Ovary (tissue), 3 donors: ENCODE data around the gene IGSF5.

ENCODE experiments used
- EP300 ChIP-seq: sonication (generic); formaldehyde crosslinking; IDR thresholded peaks from one replicate; pipeline ENCODE4 v1.6.1; 2017; ENCODE audit warnings: antibody characterized with exemption
- POLR2A ChIP-seq: fragments of 450-650 bp; IDR thresholded peaks from one replicate; pipeline ENCODE4 v1.6.1; 2017; ENCODE audit warnings: antibody characterized with exemption, mild to moderate bottlenecking, moderate library complexity
- TF ChIP-seq, protein P1 (sequence below), 3 donors: fragments of 450-650 bp in 2 of 3; fragments of 200-600 bp in 1 of 3; IDR thresholded peaks; one replicate each; pipeline versions ENCODE4 v1.5.1 to v1.8.0; 2016 to 2022; ENCODE audit warnings: antibody characterized with exemption in 3 of 3, mild to moderate bottlenecking in 1 of 3
- donor health status: DM: no; HTN: no; CAD: no.

DNA sequence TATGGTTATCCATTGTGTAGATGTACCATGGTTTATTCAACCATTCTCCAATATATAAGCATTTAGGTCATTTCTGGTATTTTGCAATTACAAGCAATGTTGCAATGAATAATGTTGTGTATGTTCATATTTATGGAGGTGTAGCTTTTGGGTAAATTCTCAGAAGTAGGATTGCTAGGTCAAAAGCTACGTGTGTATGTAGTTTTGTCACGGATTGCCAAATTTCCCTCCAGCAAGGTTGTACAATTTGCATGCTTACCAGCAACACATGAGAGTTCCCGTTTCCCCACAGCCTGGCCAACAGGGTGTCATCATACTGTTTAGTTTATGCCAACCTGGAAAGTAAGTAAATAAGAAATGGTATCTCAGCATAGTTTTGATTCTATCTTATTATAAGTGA, 36.3 kb downstream of the IGSF5 start:
- TF ChIP-seq, protein P1, sequence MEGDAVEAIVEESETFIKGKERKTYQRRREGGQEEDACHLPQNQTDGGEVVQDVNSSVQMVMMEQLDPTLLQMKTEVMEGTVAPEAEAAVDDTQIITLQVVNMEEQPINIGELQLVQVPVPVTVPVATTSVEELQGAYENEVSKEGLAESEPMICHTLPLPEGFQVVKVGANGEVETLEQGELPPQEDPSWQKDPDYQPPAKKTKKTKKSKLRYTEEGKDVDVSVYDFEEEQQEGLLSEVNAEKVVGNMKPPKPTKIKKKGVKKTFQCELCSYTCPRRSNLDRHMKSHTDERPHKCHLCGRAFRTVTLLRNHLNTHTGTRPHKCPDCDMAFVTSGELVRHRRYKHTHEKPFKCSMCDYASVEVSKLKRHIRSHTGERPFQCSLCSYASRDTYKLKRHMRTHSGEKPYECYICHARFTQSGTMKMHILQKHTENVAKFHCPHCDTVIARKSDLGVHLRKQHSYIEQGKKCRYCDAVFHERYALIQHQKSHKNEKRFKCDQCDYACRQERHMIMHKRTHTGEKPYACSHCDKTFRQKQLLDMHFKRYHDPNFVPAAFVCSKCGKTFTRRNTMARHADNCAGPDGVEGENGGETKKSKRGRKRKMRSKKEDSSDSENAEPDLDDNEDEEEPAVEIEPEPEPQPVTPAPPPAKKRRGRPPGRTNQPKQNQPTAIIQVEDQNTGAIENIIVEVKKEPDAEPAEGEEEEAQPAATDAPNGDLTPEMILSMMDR (IDR thresholded peaks at IDR 0.05), result no peak
- no peak for TF ChIP-seq POLR2A
- TF ChIP-seq EP300, result no peak
